Activated naive CD4-positive, alpha-beta T cell treated with Interleukin-2 at 50 U/mL for 16 hours (primary cell): ENCODE results near the gene MAP4.
A peak's percentile ranks its signal among the peaks of the same experiment; 100 is the strongest.
"Not testable (repeated sequence)": the region's sequence is repeated elsewhere in the genome, so short reads cannot be mapped to it uniquely, and the experiment has no call there.

ENCODE experiments used
- DNase-seq: peaks from one replicate; pipeline ENCODE4 v3.0.0-alpha.2; 2020

The MAP4 gene

DNA sequence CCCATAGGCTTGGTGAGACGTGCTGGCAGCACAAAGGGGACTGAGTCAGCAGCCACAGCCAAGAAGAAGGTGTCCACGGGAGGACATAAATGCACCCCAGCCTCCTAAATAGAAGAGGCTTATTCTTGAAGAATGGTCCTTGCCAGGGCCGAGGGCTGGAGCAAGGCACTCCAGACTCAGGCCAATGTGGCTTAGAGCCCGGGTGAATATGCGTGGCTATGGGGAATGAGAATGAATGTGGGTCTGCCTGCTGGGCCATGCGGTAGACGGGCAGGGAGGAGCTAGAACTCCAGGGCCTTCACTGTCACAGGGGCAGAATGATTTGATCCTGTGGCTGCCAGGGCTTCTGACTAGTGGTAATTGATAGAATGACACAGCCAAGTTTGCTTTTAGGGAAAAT, 179.2 kb downstream of the MAP4 start:
- DNase-seq: no peak

DNA sequence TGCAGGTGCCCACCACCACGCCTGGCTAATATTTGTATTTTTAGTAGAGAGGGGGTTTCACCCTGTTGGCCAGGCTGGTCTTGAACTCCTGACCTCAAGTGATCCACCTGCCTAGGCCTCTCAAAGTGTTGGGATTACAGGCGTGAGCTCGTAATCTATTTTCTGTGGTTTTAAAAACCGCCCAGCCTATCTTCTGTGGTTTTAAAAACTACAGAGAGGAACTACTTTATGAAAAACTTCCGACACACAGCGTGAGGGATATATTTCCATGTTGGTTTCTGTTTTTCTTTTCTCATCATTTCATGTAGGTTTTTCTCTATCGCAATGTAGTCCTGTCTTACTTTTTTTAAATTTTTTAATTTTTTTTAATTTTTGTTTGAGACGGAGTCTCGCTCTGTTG, 186.7 kb downstream of the MAP4 start:
- DNase-seq: not testable (repeated sequence)

DNA sequence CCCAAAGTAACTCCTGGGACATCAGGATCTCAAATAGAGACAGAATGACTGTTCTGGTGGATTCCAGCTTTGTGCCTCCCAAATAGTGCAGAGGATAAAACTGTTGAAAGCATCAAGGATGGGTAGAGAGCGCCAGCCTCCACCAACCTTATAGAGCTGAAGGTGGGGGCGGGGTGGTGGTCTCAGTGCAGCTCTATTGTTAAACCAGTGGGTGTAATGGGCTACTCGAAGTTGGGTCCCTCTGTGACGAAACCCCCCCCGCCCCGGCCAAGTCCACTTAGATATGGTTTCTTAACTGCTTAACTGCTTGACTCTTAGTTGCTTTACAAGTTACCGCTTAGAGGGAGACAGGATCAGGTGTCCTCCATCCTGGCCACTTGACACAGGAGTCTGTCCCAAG, 190.6 kb downstream of the MAP4 start:
- DNase-seq: no peak

DNA sequence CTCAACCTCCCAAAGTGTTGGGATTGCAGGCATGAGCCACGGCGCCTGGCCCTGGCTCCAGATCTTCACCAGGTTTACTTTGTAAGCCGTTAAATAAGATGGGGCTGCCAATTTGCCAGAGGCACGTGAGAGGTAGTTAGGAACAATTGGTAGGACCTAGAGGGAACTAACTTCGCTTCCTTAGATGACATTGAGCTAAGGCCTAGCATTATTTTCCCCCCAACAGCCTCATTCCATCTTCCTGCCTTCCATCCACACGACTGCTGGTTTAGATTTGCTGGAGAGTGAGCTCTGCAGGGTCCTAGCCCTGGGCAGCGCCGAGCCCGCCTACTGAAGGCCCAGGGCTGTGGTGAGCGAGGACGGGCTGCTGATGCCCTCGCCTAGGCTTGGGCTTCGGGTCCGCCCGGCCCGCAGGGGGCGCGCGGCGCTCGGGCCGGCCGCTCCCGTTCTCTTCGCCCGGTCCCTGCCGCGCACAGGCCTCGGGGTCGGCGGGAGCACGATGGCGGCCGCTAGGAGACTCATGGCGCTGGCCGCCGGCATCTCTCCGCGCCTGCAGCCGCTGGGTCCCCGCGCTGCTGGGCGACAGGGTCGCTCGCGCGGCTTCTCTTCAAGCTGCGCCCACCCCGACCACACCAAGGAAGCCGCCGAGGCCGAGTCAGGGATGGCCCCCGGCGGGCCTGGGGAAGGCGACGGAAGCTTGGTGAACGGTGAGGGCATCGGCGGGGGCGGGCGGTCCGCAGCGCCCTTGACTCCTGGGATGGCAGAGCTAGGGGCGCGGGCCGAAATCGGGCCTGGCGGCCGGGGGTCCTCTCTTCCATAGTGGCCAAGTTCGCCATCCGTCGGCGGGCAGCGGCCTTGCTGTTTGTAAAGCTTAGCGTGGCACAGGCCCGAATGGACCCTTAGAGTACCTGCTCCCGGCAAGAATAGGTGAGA, 191.4 kb downstream of the MAP4 start:
- DNase-seq: peak; percentile 79

DNA sequence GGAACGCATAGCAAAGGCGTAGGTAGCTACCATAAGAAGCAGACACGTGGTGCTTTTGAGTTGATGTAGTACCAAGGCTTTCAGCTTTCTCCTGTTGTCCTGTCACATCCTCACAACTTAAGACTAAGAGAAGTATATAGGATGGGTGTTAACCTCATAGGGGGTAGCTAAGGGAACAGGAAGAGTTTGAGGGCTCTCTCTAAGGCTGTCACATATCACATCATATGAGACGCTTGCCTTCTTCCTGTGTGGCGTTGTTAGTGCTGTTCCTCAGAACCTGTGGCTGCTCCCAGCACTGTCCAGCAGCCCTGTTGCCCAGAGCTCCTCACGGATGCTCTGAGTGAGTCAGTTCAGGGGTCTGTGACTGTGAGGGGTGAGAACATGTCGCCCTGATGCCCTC, 198.6 kb downstream of the MAP4 start:
- DNase-seq: no peak

DNA sequence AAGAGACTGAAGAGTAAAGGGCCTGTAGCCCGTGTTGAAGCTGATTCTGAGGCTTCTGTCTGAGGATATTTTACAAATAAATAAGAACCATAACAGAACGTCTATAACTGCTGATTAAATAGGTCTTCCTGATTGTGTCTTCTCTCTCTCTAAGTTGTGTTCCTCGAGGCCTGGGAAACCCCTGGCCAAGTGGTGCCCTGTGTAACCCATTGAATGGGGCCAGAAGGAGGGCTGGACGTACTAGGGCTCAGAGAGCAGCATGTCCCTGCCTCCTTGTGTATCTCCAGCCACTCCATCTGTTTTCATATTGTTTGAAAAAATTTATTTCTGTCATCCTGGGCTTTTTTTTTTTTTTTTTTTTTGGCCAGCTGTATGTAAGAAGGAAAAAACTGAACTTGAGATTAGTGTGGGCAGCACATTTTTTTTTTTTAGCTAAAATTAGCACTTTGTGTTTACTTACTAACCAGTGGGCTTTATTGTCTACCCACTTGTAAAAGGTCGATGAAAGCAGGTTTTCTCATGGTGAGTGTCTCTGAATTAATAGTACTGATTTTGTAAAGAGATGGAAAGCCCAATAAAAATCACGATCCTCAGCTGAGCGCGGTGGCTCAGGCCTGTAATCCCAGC, 202.6 kb downstream of the MAP4 start:
- DNase-seq: no peak

DNA sequence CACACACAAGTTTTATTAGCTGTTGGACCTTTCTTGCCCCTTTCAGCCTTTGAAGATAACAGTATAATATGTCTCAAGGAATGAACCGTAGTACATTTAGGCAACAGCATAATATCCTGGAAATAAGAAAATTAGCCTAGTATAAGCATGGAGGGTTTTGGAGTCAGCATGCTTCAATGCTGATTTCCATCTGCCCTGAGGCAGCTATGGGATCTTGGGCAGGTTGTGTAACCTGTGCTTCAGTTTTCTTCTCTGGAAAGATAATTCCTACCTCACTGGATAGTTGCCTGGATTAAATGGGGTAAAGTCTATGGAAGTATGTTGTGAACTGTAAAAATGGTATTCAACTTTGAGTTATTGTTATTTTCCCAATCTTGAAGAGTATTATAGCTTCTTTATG, 211.6 kb downstream of the MAP4 start:
- no peak for DNase-seq

DNA sequence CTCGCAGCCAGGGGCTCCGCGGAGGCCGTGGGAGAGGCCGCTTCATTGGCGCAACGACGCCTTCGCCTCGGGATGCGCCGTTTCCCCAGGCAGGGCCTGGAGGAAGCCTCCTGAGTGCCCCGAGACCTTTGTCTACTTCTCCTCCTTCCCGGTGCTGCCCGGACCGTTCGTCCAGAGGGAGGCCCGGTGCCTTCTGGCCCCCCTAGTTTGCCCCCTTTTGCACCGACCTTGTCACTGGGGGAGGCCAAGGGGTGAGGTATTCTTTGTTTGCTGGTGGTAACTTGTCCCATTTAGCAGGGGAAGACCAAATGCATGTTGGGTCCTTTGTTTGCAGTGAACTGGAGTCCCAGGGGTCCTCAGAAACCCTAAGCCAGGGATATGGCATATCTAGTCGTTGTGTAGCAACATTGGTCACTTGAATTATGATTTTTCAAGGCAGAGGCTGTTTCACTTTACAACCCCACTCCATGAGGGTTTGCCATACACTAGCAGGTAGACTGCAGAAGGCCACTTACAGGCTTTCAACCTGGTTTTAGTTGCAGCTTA, 212.7 kb downstream of the MAP4 start:
- no peak for DNase-seq

DNA sequence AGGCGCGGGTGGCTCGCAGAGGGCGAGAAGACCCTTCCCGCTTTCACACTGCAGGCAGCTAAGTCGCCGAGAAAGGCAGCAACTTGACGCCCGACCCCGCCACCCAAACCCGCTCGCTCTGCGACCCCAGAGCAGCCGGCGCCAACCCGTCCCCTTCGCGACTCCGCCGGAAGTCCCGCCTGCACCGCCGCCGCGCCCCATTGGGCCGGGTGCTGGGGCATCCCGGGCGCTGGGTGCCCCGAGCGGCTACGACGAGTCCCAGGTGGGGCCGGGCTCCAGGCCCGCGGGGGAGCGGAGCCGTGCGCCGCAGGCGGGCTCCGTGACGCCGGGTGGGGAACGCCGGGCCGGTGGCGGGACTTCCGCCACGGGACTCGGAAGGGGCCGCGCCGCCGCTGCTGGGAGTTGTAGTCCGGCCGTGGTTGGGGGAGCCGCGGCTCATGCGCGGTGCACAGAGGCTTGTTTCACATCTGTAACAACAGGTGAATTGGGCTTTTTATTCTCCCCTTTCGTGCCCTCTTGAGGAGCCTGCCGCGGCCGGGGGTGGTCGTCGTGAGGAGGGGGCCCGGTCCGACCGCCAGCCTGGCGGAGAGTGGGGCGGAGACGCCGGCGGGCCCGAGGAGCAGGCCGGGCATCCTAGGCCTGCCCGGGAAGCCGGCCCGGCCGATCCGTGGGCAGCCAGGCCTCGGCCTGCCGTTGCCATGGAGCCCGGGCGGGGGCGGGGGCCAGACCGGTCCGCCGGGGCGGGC, 213.3 kb downstream of the MAP4 start, which contains the start of gene DHX30:
TSS of gene DHX30 (plus strand) at position 405 of the 746 bp plus-strand sequence. CDS start 7,546 bp downstream, outside the sequence.
- peak; percentile 86 for DNase-seq
